VCaP (cell line): ENCODE data around the gene LDB3.
A peak's percentile ranks its signal among the peaks of the same experiment; 100 is the strongest.

Experiments
- H3K27ac ChIP-seq: fragments of 450-650 bp; 2 replicates; pipeline ENCODE4 v1.5.1; 2017
- CTCF ChIP-seq: fragments of 450-650 bp; conservative IDR thresholded peaks from 2 replicates; pipeline ENCODE4 v1.5.1; 2017; ENCODE audit warnings: mild to moderate bottlenecking, moderate library complexity

The LDB3 gene

GRCh38 chr10:86682675-86683074 is 14.4 kb downstream of the LDB3 start:
- H3K27ac ChIP-seq = no peak overlapping the region
- TF ChIP-seq CTCF = no peak

- TF ChIP-seq CTCF = peak; percentile 64
Measured at GRCh38 chr10:86684331-86685097, 16.2 kb downstream of the LDB3 start.

GRCh38 chr10:86685416-86685815 is 17.1 kb downstream of the LDB3 start:
- H3K27ac ChIP-seq = no peak overlapping the region
- TF ChIP-seq CTCF = no peak

More at GRCh38 chr10:86684331-86685097, 16.2 kb downstream of the LDB3 start:
- no peak overlapping the region for H3K27ac ChIP-seq

GRCh38 chr10:86685893-86686632 is 17.8 kb downstream of the LDB3 start:
- TF ChIP-seq CTCF = no peak
- H3K27ac ChIP-seq = no peak overlapping the region

GRCh38 chr10:86686972-86687371 is 18.7 kb downstream of the LDB3 start:
- TF ChIP-seq CTCF = no peak

GRCh38 chr10:86687750-86688149 is 19.4 kb downstream of the LDB3 start:
- H3K27ac ChIP-seq = no peak overlapping the region
- no peak for TF ChIP-seq CTCF

More at GRCh38 chr10:86686972-86687371, 18.7 kb downstream of the LDB3 start:
- no peak overlapping the region for H3K27ac ChIP-seq

GRCh38 chr10:86688398-86688921 is 20.1 kb downstream of the LDB3 start:
- TF ChIP-seq CTCF = peak; percentile 88
- H3K27ac ChIP-seq = no peak overlapping the region
